Endodermal cell (in vitro differentiated cells): Measurements from ENCODE around the gene ARPP21. TPM values are rescaled to one million over a fixed set of nuclear protein-coding genes. Genes with fewer than 3 reads are reported as not detected.

ENCODE experiments used
- DNase-seq: peaks from one replicate; pipeline ENCODE4 v3.0.0-alpha.2; 2017
- H3K27ac ChIP-seq: 2 replicates; pipeline ENCODE4 v1.5.1; 2013; ENCODE audit warnings: mild to moderate bottlenecking, low read depth, low read length, moderate library complexity
- H3K27me3 ChIP-seq: 2 replicates; pipeline ENCODE4 v1.6.1; 2013; ENCODE audit warnings: mild to moderate bottlenecking, low read length, moderate library complexity; ENCODE audit not compliant: insufficient read depth, control insufficient read depth, poor library complexity, severe bottlenecking
- H3K36me3 ChIP-seq: 2 replicates; pipeline ENCODE4 v1.7.0; 2013; ENCODE audit warnings: mild to moderate bottlenecking, low read length, moderate library complexity; ENCODE audit not compliant: control insufficient read depth, insufficient read depth
- H3K4me1 ChIP-seq: one replicate; pipeline ENCODE4 v1.7.0; 2013; ENCODE audit warnings: low read length; ENCODE audit not compliant: control insufficient read depth, insufficient read depth
- H3K4me3 ChIP-seq: 2 replicates; pipeline ENCODE4 v1.5.1; 2013; ENCODE audit warnings: mild to moderate bottlenecking, low read length, moderate library complexity
- H3K9ac ChIP-seq: 2 replicates; pipeline ENCODE4 v1.6.1; 2013; ENCODE audit warnings: mild to moderate bottlenecking, low read length, moderate library complexity; ENCODE audit not compliant: poor library complexity, severe bottlenecking; ENCODE audit errors: extremely low read depth
- H3K9me3 ChIP-seq: 2 replicates; pipeline ENCODE4 v1.6.1; 2013; ENCODE audit warnings: mild to moderate bottlenecking, low read length, moderate library complexity; ENCODE audit not compliant: control insufficient read depth
- H3K27ac Mint-ChIP-seq: 2 replicates; pipeline ENCODE4 v1.8.0; 2020; ENCODE audit warnings: mixed read lengths
- H3K27me3 Mint-ChIP-seq: 2 replicates; pipeline ENCODE4 v1.8.0; 2021; ENCODE audit warnings: mild to moderate bottlenecking, mixed read lengths; ENCODE audit not compliant: insufficient read depth
- H3K36me3 Mint-ChIP-seq: 2 replicates; pipeline ENCODE4 v1.8.0; 2020; ENCODE audit warnings: low read depth, mixed read lengths
- H3K4me1 Mint-ChIP-seq: 2 replicates; pipeline ENCODE4 v1.8.0; 2020; ENCODE audit warnings: mixed read lengths
- H3K4me3 Mint-ChIP-seq: 2 replicates; pipeline ENCODE4 v1.8.0; 2020; ENCODE audit warnings: mild to moderate bottlenecking, moderate library complexity, mixed read lengths
- H3K9me3 Mint-ChIP-seq: 2 replicates; pipeline ENCODE4 v1.8.0; 2020; ENCODE audit warnings: mild to moderate bottlenecking, mixed read lengths
- CTCF ChIP-seq: fragments of 200-600 bp; sonication (generic); conservative IDR thresholded peaks from 2 replicates; pipeline ENCODE4 v1.5.0; 2021; ENCODE audit warnings: antibody characterized with exemption, mild to moderate bottlenecking
- WGBS, 2 experiments: methylation state at CpG; one replicate each; pipeline versions ENCODE4 v1.1.5 to v1.1.7; 2013; ENCODE audit warnings: missing lambda C conversion rate in 2 of 2, mixed read lengths in 1 of 2; ENCODE audit not compliant: insufficient coverage in 1 of 2, insufficient read length in 1 of 2; 5-methylcytosine and 5-hydroxymethylcytosine counted together
- total RNA-seq, 2 donors: library from RNA; stranded (reverse); fragmentation: NEBNext Ultra II Directional in 1 of 2; extraction: Animal tissue kit (Norgen Biotek cat#: 25700) in 1 of 2; gene quantifications; 2 replicates in 1 of 2; 3 replicates in 1 of 2; pipeline ENCODE4 v1.2.1, GENCODE V29; 2021

ARPP21 gene
- total RNA-seq, 2 donors from 2014 or later = not detected

DNA sequence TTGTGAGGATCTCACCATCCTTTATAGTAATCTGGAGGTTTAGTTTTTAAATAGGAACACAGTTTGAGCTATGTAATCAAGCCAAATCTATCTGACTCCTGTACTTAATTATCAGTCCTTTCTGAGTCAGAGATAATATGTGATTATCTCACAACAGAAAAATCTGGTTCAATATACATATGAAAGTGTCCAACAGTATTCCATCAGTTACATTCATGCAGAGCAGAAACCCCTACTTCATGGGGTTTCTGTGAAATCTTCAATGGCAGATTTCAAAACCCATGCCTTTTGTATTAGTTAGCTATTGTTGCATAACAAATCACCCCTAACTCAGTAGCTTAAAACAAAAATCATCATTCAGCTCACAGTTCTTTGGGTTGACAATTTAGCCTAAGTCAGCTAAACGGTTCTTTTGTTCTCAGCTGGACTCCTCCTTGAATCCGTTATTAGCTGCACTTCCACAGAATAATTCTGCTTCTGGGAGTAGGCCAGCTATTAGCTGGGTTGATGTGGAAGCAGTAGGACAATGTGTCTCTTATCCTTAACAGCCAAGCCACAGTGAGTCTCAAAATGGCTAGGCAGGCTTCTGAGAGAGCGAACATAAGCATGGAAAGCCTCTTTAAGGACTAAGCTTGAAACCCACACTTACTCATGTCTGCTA lies 42.9 kb upstream of the ARPP21 start:
- no peaks in the 10 kb centered on the region for H3K27me3 Mint-ChIP-seq
- DNase-seq = no peak
- H3K9me3 Mint-ChIP-seq = no peaks in the 10 kb centered on the region
- H3K9me3 ChIP-seq = peaks cover 4% of the 10 kb centered on the region
- H3K27ac ChIP-seq = peak overlapping the region; percentile 45
- no peaks in the 10 kb centered on the region for H3K4me1 ChIP-seq
- H3K4me3 Mint-ChIP-seq = no peak overlapping the region
- H3K36me3 ChIP-seq = no peaks in the 10 kb centered on the region
- no peak overlapping the region for H3K9ac ChIP-seq
- no peaks in the 10 kb centered on the region for H3K27me3 ChIP-seq
- no peaks in the 10 kb centered on the region for H3K36me3 Mint-ChIP-seq
- WGBS, 2 experiments = 86 to 88% methylated on average over 2 to 3 of the region's 3 CpGs
- no peak for TF ChIP-seq CTCF
- no peak overlapping the region for H3K4me3 ChIP-seq
- peaks cover 4% of the 10 kb centered on the region for H3K4me1 Mint-ChIP-seq
- no peak overlapping the region for H3K27ac Mint-ChIP-seq

DNA sequence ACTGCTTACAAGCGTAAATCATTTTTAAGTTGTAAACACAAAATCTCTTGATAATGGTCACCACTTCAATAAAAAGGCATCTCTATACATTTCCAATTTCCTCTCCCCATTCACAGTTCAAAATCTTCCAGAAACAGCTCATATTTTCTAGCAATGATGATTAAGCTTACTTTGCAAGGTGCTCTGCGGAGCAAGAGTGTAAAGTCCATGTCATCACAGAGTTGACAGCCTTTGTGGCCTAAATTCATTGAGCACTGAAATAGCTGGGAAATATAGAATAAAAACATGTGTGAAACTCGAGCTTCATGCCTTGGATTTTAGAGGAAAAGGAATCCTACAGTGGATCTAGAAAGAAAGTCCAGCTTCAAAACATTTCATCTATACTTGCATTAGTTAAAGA lies 41.8 kb upstream of the ARPP21 start:
- Histone ChIP-seq H3K9me3 (peaks cover 4% of the 10 kb centered on the region), H3K27ac (no peak overlapping the region), H3K9ac (no peak overlapping the region), H3K4me3 (no peak overlapping the region), H3K27me3 (no peaks in the 10 kb centered on the region), H3K4me1 (no peaks in the 10 kb centered on the region), H3K36me3 (no peaks in the 10 kb centered on the region)
- no peaks in the 10 kb centered on the region for H3K4me1 Mint-ChIP-seq
- no peaks in the 10 kb centered on the region for H3K9me3 Mint-ChIP-seq
- 57 to 86% methylated on average over 1 to 3 of the region's 3 CpGs for WGBS, 2 experiments
- DNase-seq = no peak
- H3K27me3 Mint-ChIP-seq = no peaks in the 10 kb centered on the region
- no peak overlapping the region for H3K4me3 Mint-ChIP-seq
- TF ChIP-seq CTCF = no peak
- no peaks in the 10 kb centered on the region for H3K36me3 Mint-ChIP-seq
- H3K27ac Mint-ChIP-seq = no peak overlapping the region

DNA sequence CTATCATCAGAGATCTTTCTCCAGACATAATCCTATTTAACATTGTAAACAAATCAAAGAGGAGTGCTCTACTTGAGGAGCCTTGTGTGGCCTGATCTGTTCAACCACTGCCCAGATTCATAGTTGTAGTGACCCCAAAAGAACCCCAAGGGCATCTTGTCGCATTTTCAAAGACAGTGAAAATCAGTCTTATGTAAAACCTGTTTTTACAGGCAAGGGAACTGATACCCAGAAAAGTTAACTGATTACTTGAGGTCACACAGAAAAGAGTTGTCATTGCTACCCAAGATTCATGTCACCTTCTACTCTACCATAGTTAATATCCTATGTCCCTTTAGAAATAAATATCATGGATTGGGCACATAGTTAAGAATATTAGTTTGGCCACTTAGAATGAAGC lies 40.5 kb upstream of the ARPP21 start:
- Histone ChIP-seq H3K27ac (no peak overlapping the region), H3K9me3 (no peaks in the 10 kb centered on the region), H3K36me3 (no peaks in the 10 kb centered on the region), H3K9ac (no peak overlapping the region), H3K4me1 (no peaks in the 10 kb centered on the region), H3K27me3 (no peaks in the 10 kb centered on the region), H3K4me3 (no peak overlapping the region)
- DNase-seq = no peak
- no peaks in the 10 kb centered on the region for H3K9me3 Mint-ChIP-seq
- no peaks in the 10 kb centered on the region for H3K36me3 Mint-ChIP-seq
- no peaks in the 10 kb centered on the region for H3K27me3 Mint-ChIP-seq
- H3K27ac Mint-ChIP-seq = no peak overlapping the region
- 92 to 100% methylated on average over 1 of the region's 1 CpG for WGBS, 2 experiments
- H3K4me1 Mint-ChIP-seq = no peaks in the 10 kb centered on the region
- TF ChIP-seq CTCF = no peak
- H3K4me3 Mint-ChIP-seq = no peak overlapping the region
